Measurements from ENCODE around the gene RHBDL1. TPM values are rescaled to one million over a fixed set of nuclear protein-coding genes. Genes with fewer than 3 reads are reported as not detected.
A peak's percentile ranks its signal among the peaks of the same experiment; 100 is the strongest.

The RHBDL1 gene
- 2.2 TPM for polyA plus RNA-seq (2013, experiment 1 of 2)
- polyA plus RNA-seq (2013, experiment 2 of 2): 1.8 TPM

GRCh38 chr16:674968-675883 lies at the start of gene RHBDL1:
Gene RHBDL1 (plus strand): TSS chr16:675671. CDS start chr16:675791, 120 bp downstream.
- H3K9ac ChIP-seq (ENCODE audit: low read depth, low read length, poor library complexity): peak within 1 kb of the TSS; percentile 84
- peaks cover 28 to 44% of the 10 kb centered on the region in 2 donors for H3K36me3 ChIP-seq (replicated peaks in 1 of 2; ENCODE audit: control insufficient read depth in 2 of 2, insufficient read depth in 2 of 2, low read length in 2 of 2)
- peak within 1 kb of the TSS; percentile 31 for H2BK120ac ChIP-seq (ENCODE audit: low read depth, low read length)
- no peak within 1 kb of the TSS for H2BK12ac ChIP-seq (ENCODE audit: low read length)
- H2BK15ac ChIP-seq (ENCODE audit: low read length): peak within 1 kb of the TSS; percentile 3
- H3K4me1 ChIP-seq (ENCODE audit: control insufficient read depth in 2 of 2, insufficient read depth in 1 of 2, low read depth in 1 of 2, low read length in 2 of 2): peaks cover 0 to 10% of the 10 kb centered on the region in 2 donors
- H3K14ac ChIP-seq (ENCODE audit: low read length): peak within 1 kb of the TSS; percentile 94
- H3K4ac ChIP-seq (ENCODE audit: low read length): peak within 1 kb of the TSS; percentile 95
- no peak within 1 kb of the TSS for H3K27ac ChIP-seq (replicated peaks; ENCODE audit: low read length)
- peak within 1 kb of the TSS; percentile 71 for H3K4me2 ChIP-seq (ENCODE audit: insufficient read depth, low read length, poor library complexity, severe bottlenecking)
- peak within 1 kb of the TSS in 1 of 2 donors; percentile 73 for H3K4me3 ChIP-seq (ENCODE audit: low read length in 2 of 2)
- no peak within 1 kb of the TSS for H4K91ac ChIP-seq (ENCODE audit: low read depth, low read length, poor library complexity)
- peak within 1 kb of the TSS; percentile 82 for H2AK5ac ChIP-seq (ENCODE audit: low read depth, low read length)
- H3K79me1 ChIP-seq (ENCODE audit: low read depth, low read length): peaks cover 12% of the 10 kb centered on the region
- H2BK5ac ChIP-seq (ENCODE audit: low read length): no peak within 1 kb of the TSS
- H2AFZ ChIP-seq (ENCODE audit: low read length): no peak within 1 kb of the TSS
- WGBS, 2 donors (ENCODE audit: extremely low coverage in 2 of 2, insufficient read length in 2 of 2, insufficient replicate concordance in 1 of 2): no CpG with 5 or more reads among the region's 73 CpGs
- peak within 1 kb of the TSS; percentile 97 for H3K23ac ChIP-seq (ENCODE audit: low read depth, low read length, poor library complexity)
- H3K27me3 ChIP-seq (ENCODE audit: control insufficient read depth in 3 of 3, insufficient read depth in 3 of 3, low read depth in 1 of 3, low read length in 3 of 3): peaks cover 0 to 14% (median 0%) of the 10 kb centered on the region in 3 experiments
- H3K9me3 ChIP-seq (replicated peaks in 1 of 2; ENCODE audit: control insufficient read depth in 2 of 2, insufficient read depth in 1 of 2, low read depth in 1 of 2, low read length in 2 of 2): no peaks in the 10 kb centered on the region
- DNase-seq (ENCODE audit: low spot score): no peak
- peak within 1 kb of the TSS; percentile 91 for H3K18ac ChIP-seq (ENCODE audit: low read length)
- H4K8ac ChIP-seq (ENCODE audit: low read depth, low read length): peak within 1 kb of the TSS; percentile 65

GRCh38 chr16:625977-626765 lies 49.3 kb upstream of the RHBDL1 start:
- H3K4me1 ChIP-seq (ENCODE audit: control insufficient read depth in 2 of 2, insufficient read depth in 1 of 2, low read depth in 1 of 2, low read length in 2 of 2): peaks cover 26 to 27% of the 10 kb centered on the region in 2 donors
- H3K9ac ChIP-seq (ENCODE audit: low read depth, low read length, poor library complexity): no peak overlapping the region
- peaks cover 3 to 35% of the 10 kb centered on the region in 2 donors for H3K36me3 ChIP-seq (replicated peaks in 1 of 2; ENCODE audit: control insufficient read depth in 2 of 2, insufficient read depth in 2 of 2, low read length in 2 of 2)
- peak overlapping the region; percentile 37 for H3K4ac ChIP-seq (ENCODE audit: low read length)
- H3K27me3 ChIP-seq (ENCODE audit: control insufficient read depth in 3 of 3, insufficient read depth in 3 of 3, low read depth in 1 of 3, low read length in 3 of 3): no peaks in the 10 kb centered on the region
- peak overlapping the region; percentile 46 for H2AK5ac ChIP-seq (ENCODE audit: low read depth, low read length)
- H2BK120ac ChIP-seq (ENCODE audit: low read depth, low read length): no peak overlapping the region
- DNase-seq (ENCODE audit: low spot score): no peak
- H3K9me3 ChIP-seq (replicated peaks in 1 of 2; ENCODE audit: control insufficient read depth in 2 of 2, insufficient read depth in 1 of 2, low read depth in 1 of 2, low read length in 2 of 2): no peaks in the 10 kb centered on the region
- peak overlapping the region; percentile 71 for H3K14ac ChIP-seq (ENCODE audit: low read length)
- no peak overlapping the region for H2BK12ac ChIP-seq (ENCODE audit: low read length)
- H4K91ac ChIP-seq (ENCODE audit: low read depth, low read length, poor library complexity): no peak overlapping the region
- H2BK5ac ChIP-seq (ENCODE audit: low read length): no peak overlapping the region
- no peak overlapping the region for H2BK15ac ChIP-seq (ENCODE audit: low read length)
- no peak overlapping the region for H3K4me3 ChIP-seq (ENCODE audit: low read length in 2 of 2)
- no peak overlapping the region for H3K4me2 ChIP-seq (ENCODE audit: insufficient read depth, low read length, poor library complexity, severe bottlenecking)
- H3K79me1 ChIP-seq (ENCODE audit: low read depth, low read length): peaks cover 8% of the 10 kb centered on the region
- H3K23ac ChIP-seq (ENCODE audit: low read depth, low read length, poor library complexity): peak overlapping the region; percentile 55
- WGBS, 2 donors (ENCODE audit: extremely low coverage in 2 of 2, insufficient read length in 2 of 2, insufficient replicate concordance in 1 of 2): no CpG with 5 or more reads among the region's 35 CpGs
- H4K8ac ChIP-seq (ENCODE audit: low read depth, low read length): no peak overlapping the region
- H3K18ac ChIP-seq (ENCODE audit: low read length): peak overlapping the region; percentile 28
- H2AFZ ChIP-seq (ENCODE audit: low read length): no peak overlapping the region
- no peak overlapping the region for H3K27ac ChIP-seq (replicated peaks; ENCODE audit: low read length)

- Histone ChIP-seq H3K9me3 (replicated peaks in 1 of 2; ENCODE audit: control insufficient read depth in 2 of 2, insufficient read depth in 1 of 2, low read depth in 1 of 2, low read length in 2 of 2) (no peaks in the 10 kb centered on the region), H3K4me2 (ENCODE audit: insufficient read depth, low read length, poor library complexity, severe bottlenecking) (no peak overlapping the region), H3K4ac (ENCODE audit: low read length) (no peak overlapping the region), H3K14ac (ENCODE audit: low read length) (no peak overlapping the region), H3K18ac (ENCODE audit: low read length) (no peak overlapping the region), H2BK15ac (ENCODE audit: low read length) (peak overlapping the region; percentile 67), H2AK5ac (ENCODE audit: low read depth, low read length) (peak overlapping the region; percentile 46), H3K9ac (ENCODE audit: low read depth, low read length, poor library complexity) (peak overlapping the region; percentile 44), H2BK120ac (ENCODE audit: low read depth, low read length) (no peak overlapping the region), H2BK12ac (ENCODE audit: low read length) (peak overlapping the region; percentile 22), H2AFZ (ENCODE audit: low read length) (no peak overlapping the region), H4K91ac (ENCODE audit: low read depth, low read length, poor library complexity) (no peak overlapping the region), H3K27me3 (ENCODE audit: control insufficient read depth in 3 of 3, insufficient read depth in 3 of 3, low read depth in 1 of 3, low read length in 3 of 3) (no peaks in the 10 kb centered on the region), H3K4me1 (ENCODE audit: control insufficient read depth in 2 of 2, insufficient read depth in 1 of 2, low read depth in 1 of 2, low read length in 2 of 2) (peaks cover 29% of the 10 kb centered on the region in 2 donors), H3K4me3 (ENCODE audit: low read length in 2 of 2) (no peak overlapping the region), H4K8ac (ENCODE audit: low read depth, low read length) (no peak overlapping the region), H3K23ac (ENCODE audit: low read depth, low read length, poor library complexity) (peak overlapping the region; percentile 73), H3K27ac (replicated peaks; ENCODE audit: low read length) (no peak overlapping the region), H3K36me3 (replicated peaks in 1 of 2; ENCODE audit: control insufficient read depth in 2 of 2, insufficient read depth in 2 of 2, low read length in 2 of 2) (peaks cover 3 to 35% of the 10 kb centered on the region in 2 donors), H2BK5ac (ENCODE audit: low read length) (peak overlapping the region; percentile 99), H3K79me1 (ENCODE audit: low read depth, low read length) (peaks cover 8% of the 10 kb centered on the region)
- no peak for DNase-seq (ENCODE audit: low spot score)
- no CpG with 5 or more reads among the region's 29 CpGs for WGBS, 2 donors (ENCODE audit: extremely low coverage in 2 of 2, insufficient read length in 2 of 2, insufficient replicate concordance in 1 of 2)
These were observed 48.6 kb upstream of the RHBDL1 start for GRCh38 chr16:626787-627453.

Data from neuronal stem cell (in vitro differentiated cells).